SK-N-MC (cell line): ENCODE data around the gene BLVRA.

ENCODE experiments used
- DNase-seq: peaks from one replicate; pipeline ENCODE4 v3.0.0-alpha.2; 2011; ENCODE audit warnings: low read depth, low spot score
- H3K27ac ChIP-seq: fragments of 200-600 bp; sonication (generic); 2 replicates; pipeline ENCODE4 v1.5.1; 2016; ENCODE audit warnings: mixed run types
- H3K36me3 ChIP-seq: fragments of 200-600 bp; sonication (generic); 2 replicates; pipeline ENCODE4 v1.6.1; 2017; ENCODE audit warnings: antibody characterized with exemption, low read length, mixed read lengths; ENCODE audit not compliant: insufficient read depth
- H3K4me3 ChIP-seq: fragments of 200-600 bp; sonication (generic); 2 replicates; pipeline ENCODE4 v1.5.1; 2016
- H3K9ac ChIP-seq: fragments of 200-600 bp; sonication (generic); 2 replicates; pipeline ENCODE4 v1.8.0; 2017; ENCODE audit warnings: mixed run types, mixed read lengths; ENCODE audit not compliant: insufficient read length
- H3K9me3 ChIP-seq: fragments of 200-600 bp; sonication (generic); 2 replicates; pipeline ENCODE4 v1.6.1; 2017; ENCODE audit warnings: low read depth, mild to moderate bottlenecking, antibody characterized with exemption, low read length, moderate library complexity, mixed read lengths
- EZH2 ChIP-seq: fragments of 200-600 bp; sonication (generic); IDR thresholded peaks from one replicate; pipeline ENCODE4 v1.6.1; 2017; ENCODE audit warnings: antibody characterized with exemption
- FOXP2 ChIP-seq: optimal IDR thresholded peaks from 2 replicates; pipeline ENCODE3; 2011; ENCODE audit warnings: mild to moderate bottlenecking, moderate library complexity; ENCODE audit not compliant: insufficient read depth; ENCODE audit errors: extremely low read length, control extremely low read depth
- POLR2AphosphoS5 ChIP-seq: IDR thresholded peaks from 2 replicates; pipeline ENCODE4 v1.6.1; 2012; ENCODE audit warnings: mild to moderate bottlenecking, low read depth, low read length, borderline replicate concordance

The BLVRA gene

GRCh38 chr7:43737467-43738127, 20.9 kb upstream of the BLVRA start:
- Histone ChIP-seq H3K36me3 (no peaks in the 10 kb centered on the region), H3K4me3 (no peak overlapping the region), H3K27ac (no peak overlapping the region), H3K9ac (no peak overlapping the region), H3K9me3 (no peaks in the 10 kb centered on the region)
- TF ChIP-seq EZH2 (no peak), POLR2AphosphoS5 (no peak), FOXP2 (no peak)
- DNase-seq: no peak

GRCh38 chr7:43742692-43743091, 15.8 kb upstream of the BLVRA start:
- H3K9ac ChIP-seq: no peak overlapping the region
- H3K9me3 ChIP-seq: no peaks in the 10 kb centered on the region
- TF ChIP-seq FOXP2 (no peak), EZH2 (no peak), POLR2AphosphoS5 (no peak)
- DNase-seq: no peak
- H3K27ac ChIP-seq: no peak overlapping the region
- no peak overlapping the region for H3K4me3 ChIP-seq
- no peaks in the 10 kb centered on the region for H3K36me3 ChIP-seq

- H3K27ac ChIP-seq: no peak overlapping the region
- TF ChIP-seq EZH2 (no peak), FOXP2 (no peak), POLR2AphosphoS5 (no peak)
- no peak for DNase-seq
- H3K9me3 ChIP-seq: no peaks in the 10 kb centered on the region
- no peak overlapping the region for H3K4me3 ChIP-seq
- H3K9ac ChIP-seq: no peak overlapping the region
- no peaks in the 10 kb centered on the region for H3K36me3 ChIP-seq
Measured at GRCh38 chr7:43747328-43748105, 11.0 kb upstream of the BLVRA start.

GRCh38 chr7:43749383-43749940, 9.0 kb upstream of the BLVRA start:
- Histone ChIP-seq H3K9me3 (no peaks in the 10 kb centered on the region), H3K36me3 (no peaks in the 10 kb centered on the region), H3K9ac (no peak overlapping the region), H3K4me3 (no peak overlapping the region), H3K27ac (no peak overlapping the region)
- no peak for TF ChIP-seq POLR2AphosphoS5
- TF ChIP-seq EZH2: no peak
- TF ChIP-seq FOXP2: no peak
- DNase-seq: no peak

GRCh38 chr7:43750016-43750887, 8.2 kb upstream of the BLVRA start:
- TF ChIP-seq POLR2AphosphoS5 (no peak), FOXP2 (no peak), EZH2 (no peak)
- H3K9ac ChIP-seq: no peak overlapping the region
- no peaks in the 10 kb centered on the region for H3K9me3 ChIP-seq
- DNase-seq: no peak
- H3K4me3 ChIP-seq: no peak overlapping the region
- H3K27ac ChIP-seq: no peak overlapping the region
- no peaks in the 10 kb centered on the region for H3K36me3 ChIP-seq

- Histone ChIP-seq H3K36me3 (no peaks in the 10 kb centered on the region), H3K27ac (no peak overlapping the region), H3K9me3 (no peaks in the 10 kb centered on the region), H3K4me3 (no peak overlapping the region), H3K9ac (no peak overlapping the region)
- TF ChIP-seq FOXP2 (no peak), POLR2AphosphoS5 (no peak), EZH2 (no peak)
- DNase-seq: no peak
Measured at GRCh38 chr7:43752411-43752810, 6.1 kb upstream of the BLVRA start.

- TF ChIP-seq EZH2: no peak
- no peak for TF ChIP-seq FOXP2
- no peak for TF ChIP-seq POLR2AphosphoS5
- DNase-seq: no peak
- H3K27ac ChIP-seq: no peak overlapping the region
Measured at GRCh38 chr7:43753271-43753810, 5.1 kb upstream of the BLVRA start.

More at GRCh38 chr7:43753271-43753810, 5.1 kb upstream of the BLVRA start:
- no peak overlapping the region for H3K4me3 ChIP-seq
- H3K36me3 ChIP-seq: no peaks in the 10 kb centered on the region
- no peak overlapping the region for H3K9ac ChIP-seq
- H3K9me3 ChIP-seq: no peaks in the 10 kb centered on the region
